Occipital lobe (tissue), 2 donors: ENCODE data around the gene SCGN. TPM values are rescaled to one million over a fixed set of nuclear protein-coding genes. Genes with fewer than 3 reads are reported as not detected.

Source experiments
- DNase-seq: peaks from one replicate; lab custom pipeline; 2025; lab: John Stamatoyannopoulos, UW
- total RNA-seq: library from RNA; depleted of rRNA; stranded (reverse); fragments of >200 nt; gene quantifications from one replicate; pipeline ENCODE4 v1.2.3, GENCODE V29; 2014

Gene SCGN, protein sequence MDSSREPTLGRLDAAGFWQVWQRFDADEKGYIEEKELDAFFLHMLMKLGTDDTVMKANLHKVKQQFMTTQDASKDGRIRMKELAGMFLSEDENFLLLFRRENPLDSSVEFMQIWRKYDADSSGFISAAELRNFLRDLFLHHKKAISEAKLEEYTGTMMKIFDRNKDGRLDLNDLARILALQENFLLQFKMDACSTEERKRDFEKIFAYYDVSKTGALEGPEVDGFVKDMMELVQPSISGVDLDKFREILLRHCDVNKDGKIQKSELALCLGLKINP
- total RNA-seq, result 14.3 TPM

DNA sequence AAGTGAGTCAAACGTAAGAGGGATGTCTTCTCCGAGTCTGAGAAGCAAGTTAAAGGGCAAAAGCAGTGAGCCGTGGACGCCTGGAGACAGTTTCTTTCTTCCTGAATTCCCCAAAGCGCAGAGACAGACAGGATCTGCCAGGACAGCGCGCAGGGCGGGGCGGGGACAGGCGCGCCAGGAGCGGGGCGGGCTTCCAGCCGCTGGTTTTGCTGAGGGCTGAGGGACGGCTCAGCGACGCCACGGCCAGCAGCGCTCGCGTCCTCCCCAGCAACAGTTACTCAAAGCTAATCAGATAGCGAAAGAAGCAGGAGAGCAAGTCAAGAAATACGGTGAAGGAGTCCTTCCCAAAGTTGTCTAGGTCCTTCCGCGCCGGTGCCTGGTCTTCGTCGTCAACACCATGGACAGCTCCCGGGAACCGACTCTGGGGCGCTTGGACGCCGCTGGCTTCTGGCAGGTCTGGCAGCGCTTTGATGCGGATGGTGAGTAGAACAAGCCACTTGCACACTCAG lies at the start of gene SCGN:
Gene SCGN (plus strand): TSS at position 209 of the 509 bp plus-strand sequence. CDS start 189 bp downstream, at position 398.
- peak; percentile 31 for DNase-seq

DNA sequence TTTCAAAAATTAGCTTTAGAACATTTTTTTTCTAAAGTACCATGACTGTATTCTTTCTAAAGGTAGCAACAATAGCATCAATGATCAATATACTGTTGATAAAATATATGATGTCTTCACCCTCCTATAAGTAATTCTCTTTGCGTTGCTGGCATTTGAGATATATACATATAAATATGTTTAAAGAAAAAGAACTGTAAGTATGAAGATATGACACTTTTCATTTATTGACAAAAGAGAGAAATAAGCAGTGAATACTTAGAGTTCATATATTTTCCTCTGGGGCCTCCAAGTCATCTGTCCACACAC lies 49.4 kb upstream of the SCGN start:
- DNase-seq, result no peak

DNA sequence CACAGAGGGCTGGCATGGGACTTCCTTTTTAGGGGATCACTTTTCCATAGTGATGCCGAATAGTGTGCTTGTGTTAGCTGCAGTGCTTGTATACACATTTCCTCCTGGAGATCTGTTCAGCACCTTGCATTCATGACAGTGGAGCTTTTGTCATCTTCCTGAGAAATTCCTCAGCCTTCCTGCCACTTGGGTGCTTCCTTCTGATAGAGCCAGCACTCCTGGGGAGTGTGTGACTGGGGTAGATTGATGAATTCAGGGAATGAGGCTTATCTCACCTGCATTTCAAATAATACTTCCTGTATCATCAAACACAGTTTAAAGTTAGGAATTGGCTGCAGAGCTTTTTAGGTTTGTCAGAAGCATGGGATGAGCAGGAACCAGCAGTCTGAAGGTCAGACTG lies 48.8 kb upstream of the SCGN start:
- no peak for DNase-seq

DNA sequence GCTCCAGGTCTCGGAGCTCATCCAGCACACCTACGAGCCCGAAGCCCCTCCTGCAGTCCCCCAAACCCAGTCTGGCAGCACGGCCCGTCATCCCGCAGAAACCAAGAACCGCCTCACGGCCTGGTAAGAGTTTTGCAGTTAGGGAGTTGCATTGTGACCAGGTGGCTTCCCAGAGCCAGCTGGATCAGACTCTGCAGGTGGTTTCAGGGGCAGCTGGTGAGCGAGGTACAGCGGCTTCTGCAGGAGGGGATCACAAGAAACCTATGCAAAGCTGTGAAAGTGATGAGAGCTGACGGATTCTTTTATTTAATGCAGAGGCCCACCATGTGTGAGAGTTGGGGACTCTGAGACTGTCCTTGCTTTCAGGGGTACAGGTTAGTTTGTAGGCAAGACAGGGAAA lies 45.9 kb upstream of the SCGN start:
- DNase-seq, result no peak

DNA sequence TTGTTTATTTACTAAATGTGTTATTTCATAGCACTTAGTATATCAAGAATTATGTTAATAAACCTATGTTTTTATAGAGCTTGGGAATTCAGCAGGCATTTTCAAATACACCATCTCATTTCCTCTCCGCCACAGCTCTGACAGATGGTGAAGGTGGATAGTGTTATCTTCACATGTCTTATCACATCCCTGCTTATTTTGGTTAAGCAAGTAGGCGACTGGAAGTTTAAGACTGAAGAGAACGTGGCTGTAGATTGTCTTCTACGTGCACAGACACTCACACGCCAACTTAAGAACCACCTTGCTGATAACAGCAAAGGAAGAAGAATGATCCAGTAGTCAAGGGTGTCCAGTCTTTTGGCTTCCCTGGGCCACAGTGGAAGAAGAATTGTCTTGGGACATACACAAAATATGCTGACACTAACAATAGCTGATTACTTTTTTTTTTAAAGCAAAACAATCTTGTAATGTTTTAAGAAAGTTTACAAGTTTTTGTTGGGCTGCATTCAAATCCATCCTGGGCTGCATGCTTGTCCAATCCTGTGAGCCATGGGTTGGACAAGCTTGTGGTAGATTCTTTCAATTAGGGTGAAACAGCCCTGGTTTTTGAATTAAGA lies 43.3 kb upstream of the SCGN start:
- no peak for DNase-seq

DNA sequence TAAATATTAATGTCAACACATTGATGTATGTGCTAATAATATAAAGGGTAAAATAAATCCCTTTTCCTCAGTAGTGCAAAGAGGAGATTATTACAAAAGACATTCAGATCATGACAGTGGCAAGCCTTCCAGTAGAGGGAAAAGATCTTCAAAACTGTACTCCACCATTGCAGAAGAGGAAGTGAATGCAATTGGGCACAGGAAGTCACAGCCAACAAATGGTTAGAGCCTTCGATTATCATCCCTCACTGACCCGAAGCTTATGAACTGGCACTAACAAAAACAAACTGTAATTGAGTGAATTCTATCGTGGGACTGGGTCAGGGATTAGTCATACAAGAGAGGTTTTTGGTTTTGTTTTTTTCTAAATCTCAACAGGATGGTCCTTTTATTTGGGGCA lies 39.3 kb upstream of the SCGN start:
- no peak for DNase-seq

DNA sequence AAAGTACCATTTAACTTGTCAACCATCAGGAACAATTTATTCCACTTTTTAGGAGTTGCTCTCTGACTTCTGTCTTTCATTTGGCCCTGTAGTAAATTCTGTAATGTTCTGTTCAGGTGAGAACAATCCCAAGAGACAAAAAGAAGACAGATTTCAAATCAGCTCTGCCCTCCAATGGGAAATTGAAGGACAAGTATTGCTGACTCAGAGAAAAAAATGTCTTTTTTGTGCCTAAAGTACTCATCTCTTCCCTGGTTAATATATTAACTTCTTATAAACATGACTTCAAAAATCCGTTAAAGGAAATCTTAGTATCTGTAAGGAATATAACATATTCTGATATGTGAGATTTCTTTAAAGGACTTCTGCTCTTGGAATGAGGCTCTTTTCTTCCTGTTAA lies 38.6 kb upstream of the SCGN start:
- DNase-seq, result no peak

DNA sequence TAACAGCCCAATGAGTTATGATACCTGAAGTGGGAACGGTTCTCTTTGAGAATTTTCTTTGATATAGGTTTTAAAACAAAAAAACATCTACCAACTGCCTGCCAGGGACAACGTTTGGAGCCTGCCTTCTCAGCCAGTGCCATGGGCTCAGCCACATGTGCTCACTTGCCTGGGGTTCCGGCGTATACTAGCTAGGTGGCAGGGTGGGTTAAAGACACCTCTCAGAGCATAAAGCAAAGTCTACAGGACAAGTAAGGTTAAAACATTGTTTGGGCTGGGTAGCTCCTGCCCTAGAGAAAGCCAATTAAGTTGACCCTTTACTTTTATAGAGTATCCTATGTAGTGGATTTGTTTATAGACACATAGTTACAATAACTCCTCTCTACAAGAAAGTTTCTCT lies 38.0 kb upstream of the SCGN start:
- DNase-seq, result no peak

DNA sequence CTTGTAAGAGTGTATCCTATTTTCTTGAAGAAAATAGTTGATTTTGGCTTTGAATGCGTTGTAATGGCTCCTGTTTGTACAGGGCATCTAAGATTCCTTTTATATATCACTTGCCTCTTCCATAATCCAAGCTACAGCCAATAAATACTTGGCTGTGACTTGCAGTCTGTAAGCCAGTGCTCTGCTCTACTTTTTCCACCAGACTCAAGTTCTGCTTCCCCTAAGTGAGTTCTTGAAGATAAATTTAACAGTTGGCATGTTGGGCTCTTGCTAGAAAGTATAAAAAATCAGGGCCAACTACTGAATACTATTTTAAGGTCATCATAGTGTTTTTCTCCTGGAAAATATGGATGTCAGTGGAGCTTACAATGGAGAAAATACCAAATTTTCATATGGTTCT lies 36.5 kb upstream of the SCGN start:
- no peak for DNase-seq

DNA sequence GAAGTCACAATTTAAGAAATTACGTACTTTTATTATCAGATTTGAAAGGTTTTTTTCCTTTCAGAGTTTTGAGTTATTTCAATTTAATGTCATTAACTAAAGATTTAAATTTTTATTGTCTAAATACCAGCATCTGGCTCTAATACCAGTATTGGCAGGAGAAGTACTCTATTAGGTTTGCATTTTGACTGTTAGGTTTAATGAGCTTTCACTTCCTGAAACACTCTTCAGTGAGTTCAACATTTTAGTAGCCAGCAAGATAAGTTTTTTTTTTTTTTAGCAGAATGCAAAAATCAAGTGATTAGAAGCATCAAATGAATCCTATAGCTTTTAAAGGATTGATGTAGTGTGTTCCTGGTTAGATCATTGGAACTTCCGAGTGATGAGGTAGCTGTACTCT lies 34.0 kb upstream of the SCGN start:
- DNase-seq, result no peak

DNA sequence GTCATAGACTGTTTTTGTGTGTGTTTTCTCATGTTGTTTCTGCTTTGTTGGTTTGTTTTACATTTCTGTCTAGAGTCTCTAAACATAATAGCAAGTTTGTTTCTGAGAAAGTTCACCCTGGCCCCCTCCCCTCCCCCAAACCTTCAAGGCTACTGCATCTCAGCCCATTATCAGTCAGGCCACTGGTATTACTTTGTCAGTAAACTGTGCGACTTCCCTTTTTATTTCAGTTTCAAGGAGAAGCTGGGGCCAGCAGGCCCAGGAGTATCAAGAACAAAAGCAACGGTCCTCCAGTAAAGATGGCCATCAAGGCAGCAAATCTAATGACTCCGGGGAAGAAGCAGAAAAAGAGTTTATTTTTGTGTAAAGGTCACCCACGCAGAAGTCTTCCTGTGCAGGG lies 32.8 kb upstream of the SCGN start:
- DNase-seq, result no peak

DNA sequence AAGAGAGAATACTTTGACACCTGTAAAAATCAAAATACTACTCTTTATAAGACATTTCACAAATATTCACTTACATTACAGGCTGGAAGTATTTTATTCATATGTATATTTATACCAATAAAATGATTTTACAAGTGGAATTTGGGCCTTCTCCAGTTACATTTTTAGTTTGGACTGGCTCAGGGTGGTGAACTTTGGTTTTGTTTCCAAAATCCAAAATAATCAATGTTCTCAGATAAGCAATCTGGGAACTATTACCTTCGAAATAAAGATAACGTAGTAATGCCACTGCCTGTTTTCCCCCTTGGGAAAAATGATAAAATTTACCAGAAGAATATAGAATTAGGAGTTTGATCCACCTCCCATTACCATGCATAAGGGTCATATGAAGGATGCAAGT lies 31.6 kb upstream of the SCGN start:
- DNase-seq, result no peak

DNA sequence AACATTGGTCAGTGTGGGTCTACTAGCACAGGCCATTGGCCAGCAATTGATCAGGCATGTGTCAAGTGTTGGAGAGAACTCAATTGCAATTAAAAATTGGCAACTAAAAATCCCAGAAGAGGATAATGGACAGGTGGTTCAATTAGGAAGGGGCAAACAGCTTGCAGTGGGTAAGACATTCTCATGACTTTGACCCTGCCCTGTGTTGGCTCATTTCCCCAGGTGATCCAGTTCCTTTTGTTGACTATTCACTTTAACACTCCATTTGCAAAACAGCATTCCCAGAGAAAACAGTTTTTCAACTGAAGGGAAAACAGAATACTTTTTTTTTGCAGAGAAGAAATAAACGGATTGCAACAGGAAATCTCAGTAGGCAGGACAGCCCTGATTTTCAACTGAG lies 28.9 kb upstream of the SCGN start:
- DNase-seq, result no peak

DNA sequence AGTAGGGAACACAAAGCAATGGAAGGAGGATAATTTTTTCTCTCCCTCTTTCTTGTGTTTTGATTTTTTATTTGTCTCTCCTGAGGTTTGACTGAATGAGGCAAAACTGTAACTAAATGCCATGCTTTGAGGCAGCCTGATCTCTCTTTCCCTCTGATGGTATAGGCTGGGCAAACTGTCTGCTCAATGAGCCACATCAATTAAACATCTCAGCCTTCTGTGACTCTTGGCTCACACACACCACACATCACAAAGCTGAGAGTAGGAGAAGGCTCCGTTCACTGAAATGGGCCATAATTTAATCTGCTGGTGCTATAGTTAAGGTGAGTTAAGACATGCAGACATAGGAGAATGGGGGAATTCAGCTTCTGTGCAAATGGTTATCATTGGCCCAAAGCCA lies 28.1 kb upstream of the SCGN start:
- no peak for DNase-seq

DNA sequence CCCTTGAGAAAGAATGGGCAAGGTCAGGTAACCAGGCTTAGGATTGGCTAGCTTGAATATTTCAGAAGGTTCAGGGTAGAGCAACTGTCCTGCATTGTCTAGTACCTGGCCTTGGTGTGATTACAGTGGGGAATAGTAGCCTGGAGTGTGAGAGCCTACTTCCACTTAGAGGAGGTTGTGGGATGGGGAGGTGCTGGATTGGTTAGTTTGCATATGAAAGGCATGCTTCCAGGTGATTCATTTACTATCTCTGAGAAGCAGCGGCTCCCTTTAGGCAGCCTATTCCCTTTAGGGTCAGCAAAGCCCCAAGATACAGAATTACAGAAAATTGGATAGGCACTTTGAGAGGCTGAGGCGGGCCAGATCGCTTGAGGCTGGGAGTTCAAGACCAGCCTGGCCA lies 25.0 kb upstream of the SCGN start:
- DNase-seq, result no peak

DNA sequence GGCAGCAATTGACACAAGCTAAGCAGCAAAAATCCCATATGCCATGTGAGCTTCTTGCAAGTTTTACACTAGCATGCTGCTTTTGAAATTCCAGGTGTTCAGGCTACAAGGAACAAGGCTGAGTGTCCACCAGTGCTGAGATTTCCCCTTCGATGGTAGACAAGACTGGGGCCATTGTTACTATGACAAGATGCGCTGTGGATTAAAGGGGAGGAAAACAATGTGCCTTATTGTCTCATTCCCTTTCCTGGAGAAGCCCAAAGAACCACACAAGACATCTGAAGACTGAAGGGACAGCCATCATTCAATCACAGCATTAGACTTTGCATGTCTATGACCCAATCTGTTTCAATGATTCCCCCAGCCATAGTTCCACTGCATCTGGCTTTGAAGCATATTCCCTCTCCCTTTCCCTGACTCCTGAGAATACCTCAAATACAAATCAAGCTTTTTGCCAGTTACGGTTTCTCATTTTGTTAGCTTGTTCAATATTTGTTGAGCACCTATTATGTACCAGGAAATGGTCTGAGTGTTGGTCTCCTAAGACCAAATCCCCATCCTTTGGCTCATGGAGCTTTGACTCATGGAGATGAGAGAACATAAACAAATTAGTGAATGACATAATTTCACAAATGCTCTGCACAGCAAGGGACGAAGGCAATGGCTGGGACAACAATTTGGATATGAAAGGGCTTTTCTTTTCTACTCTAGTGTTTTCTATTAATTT lies 23.4 kb upstream of the SCGN start:
- DNase-seq, result no peak

DNA sequence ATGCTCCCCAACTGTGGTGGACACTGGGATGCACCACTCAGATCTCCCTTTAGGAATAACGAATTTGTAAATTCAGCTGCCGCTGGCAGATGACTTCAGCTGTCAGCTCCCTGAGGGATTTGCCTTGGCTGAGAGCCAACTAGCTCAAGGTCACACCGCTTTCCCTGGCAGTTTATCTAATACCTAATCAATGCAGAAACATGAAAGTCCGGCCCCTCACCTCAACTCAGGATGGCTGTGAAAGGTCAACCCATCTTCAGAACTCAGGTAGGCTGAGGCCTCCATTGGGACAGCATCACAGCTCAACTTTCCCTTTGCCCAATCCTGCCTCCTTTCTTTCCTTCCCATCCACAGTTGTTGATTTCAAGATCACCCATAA lies 22.8 kb upstream of the SCGN start:
- no peak for DNase-seq

DNA sequence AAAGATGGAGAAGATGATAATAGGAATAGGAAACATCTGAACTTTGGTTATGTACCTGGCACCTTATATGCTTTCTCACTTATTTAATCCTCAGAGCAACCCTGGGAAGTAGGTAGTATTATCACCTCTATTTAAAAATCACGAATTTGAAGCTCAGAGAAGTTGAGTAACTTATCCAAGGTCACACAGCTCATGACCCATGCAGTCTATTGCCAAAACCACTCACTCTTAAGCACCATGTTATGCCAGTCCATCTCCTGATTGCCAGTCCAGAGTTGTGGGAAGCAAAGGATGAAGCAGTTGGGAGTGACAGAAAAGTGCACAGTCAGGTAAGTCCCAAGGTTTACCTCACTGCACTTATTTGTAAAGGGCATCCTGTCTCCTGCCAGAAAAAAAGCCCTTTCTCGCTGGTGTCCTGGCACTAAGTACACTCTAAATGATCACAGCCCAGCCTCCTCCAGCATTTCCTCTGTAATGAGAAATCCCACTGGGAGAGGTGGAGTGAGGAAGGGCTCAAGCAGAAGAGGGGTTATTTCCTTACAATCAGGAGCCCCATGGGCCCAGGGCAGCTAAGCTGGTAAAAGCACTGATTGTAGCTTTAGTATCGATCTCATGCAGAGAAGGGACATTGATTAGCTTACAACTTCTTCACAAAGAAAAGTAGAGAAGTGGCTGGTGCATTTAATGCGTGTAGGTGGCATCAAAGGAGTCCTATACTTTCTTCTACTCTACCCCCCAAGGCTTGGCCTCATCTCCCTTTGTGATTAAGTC lies 21.3 kb upstream of the SCGN start:
- no peak for DNase-seq

DNA sequence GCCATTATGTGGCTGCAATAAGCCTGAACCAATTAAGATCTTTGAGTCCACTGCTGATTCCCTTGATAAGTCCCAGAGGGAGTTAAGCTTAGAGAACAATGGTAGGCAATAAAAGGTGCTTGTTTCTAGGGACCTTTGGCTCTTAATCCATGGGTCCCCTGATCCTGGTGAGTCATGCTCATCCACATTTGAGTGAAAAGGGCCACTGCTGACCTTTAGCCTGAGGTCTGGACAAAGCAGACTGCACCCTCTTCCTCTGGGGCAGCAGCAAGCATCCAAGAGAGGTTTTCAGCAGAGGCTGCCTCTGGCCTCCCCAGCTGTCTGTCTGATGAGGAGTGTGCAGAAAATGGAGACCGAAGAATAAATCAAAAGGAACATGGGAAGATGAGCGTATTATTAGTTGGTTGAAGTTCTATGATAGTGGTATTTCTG lies 16.1 kb upstream of the SCGN start:
- no peak for DNase-seq

DNA sequence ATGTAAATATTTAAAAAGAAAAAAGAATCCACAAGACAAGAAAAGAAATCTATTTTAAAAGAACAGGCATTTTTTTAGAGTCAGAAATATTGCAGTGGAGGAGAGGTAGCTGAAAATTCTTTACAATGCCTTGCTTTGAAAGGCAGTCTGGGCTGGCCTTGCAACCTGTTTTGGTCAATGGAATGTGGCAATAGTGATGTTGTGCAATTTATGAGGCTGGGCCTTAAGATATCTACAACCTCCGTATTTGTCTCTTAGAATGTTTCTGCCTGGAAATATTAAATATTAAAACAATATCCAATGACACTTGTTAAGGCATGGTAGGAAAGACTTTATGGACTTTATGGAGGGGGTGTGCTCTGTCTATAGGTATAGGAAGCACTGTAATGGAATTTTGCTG lies 14.8 kb upstream of the SCGN start:
- DNase-seq, result no peak

DNA sequence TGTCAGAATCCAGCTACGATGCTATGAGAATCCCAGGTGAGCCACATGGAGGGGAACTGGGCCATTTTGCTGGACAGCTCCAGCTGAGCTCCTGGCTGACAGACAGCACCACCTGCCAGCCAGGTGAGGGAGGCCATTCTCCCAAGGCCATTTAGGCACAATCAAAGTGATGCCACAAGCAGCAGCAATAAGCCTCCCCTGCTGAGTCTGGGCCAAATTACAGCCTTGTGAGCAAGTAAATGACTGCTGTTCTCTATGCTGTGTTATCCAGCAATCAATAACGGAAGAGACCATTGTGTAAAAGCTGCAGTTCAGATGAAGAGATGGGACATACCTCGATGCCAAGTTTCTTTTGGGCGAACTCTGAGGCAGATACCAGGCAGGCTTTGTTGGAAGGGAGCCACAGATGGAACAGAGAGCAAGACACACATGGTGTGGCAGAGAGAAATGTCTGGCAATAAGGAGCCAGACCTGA lies 14.0 kb upstream of the SCGN start:
- no peak for DNase-seq

DNA sequence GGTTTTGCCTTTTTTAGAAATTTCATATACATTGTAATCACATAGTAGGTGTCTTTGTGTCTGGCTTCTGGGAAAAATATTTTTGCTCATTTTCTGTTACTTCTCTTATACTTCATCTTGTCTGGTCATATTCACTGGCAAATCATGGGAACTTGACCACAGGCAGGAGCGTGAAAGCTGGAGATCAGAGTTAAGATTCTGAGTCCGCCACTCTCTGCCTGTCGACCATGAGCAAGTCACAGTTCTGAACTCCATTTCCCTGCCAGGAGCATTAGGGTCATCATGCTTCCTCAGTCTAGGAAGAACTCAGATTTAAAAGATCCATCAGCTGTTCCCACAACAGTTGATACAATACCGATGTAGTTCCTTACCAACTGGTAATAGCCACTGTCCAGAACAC lies 12.4 kb upstream of the SCGN start:
- DNase-seq, result no peak
